Glutamatergic neuron (in vitro differentiated cells): ENCODE measurements around the gene CCDC78. TPM values are rescaled to one million over a fixed set of nuclear protein-coding genes. Genes with fewer than 3 reads are reported as not detected.
A peak's percentile ranks its signal among the peaks of the same experiment; 100 is the strongest.

ENCODE experiments used
- DNase-seq: peaks from one replicate; pipeline ENCODE4 v3.0.0; 2022
- H3K27ac Mint-ChIP-seq: one replicate; pipeline ENCODE4 v1.8.0; 2020; ENCODE audit warnings: mild to moderate bottlenecking, mixed read lengths, inconsistent platforms; ENCODE audit not compliant: unreplicated experiment
- H3K27me3 Mint-ChIP-seq: one replicate; pipeline ENCODE4 v1.8.0; 2020; ENCODE audit warnings: mild to moderate bottlenecking, moderate library complexity, mixed read lengths, inconsistent platforms; ENCODE audit not compliant: unreplicated experiment
- H3K36me3 Mint-ChIP-seq: one replicate; pipeline ENCODE4 v1.8.0; 2020; ENCODE audit warnings: mild to moderate bottlenecking, mixed read lengths, inconsistent platforms; ENCODE audit not compliant: unreplicated experiment
- H3K4me1 Mint-ChIP-seq: one replicate; pipeline ENCODE4 v1.8.0; 2020; ENCODE audit warnings: mild to moderate bottlenecking, low read depth, mixed read lengths, inconsistent platforms; ENCODE audit not compliant: unreplicated experiment
- H3K4me3 Mint-ChIP-seq: one replicate; pipeline ENCODE4 v1.8.0; 2020; ENCODE audit warnings: mild to moderate bottlenecking, mixed read lengths, inconsistent platforms; ENCODE audit not compliant: unreplicated experiment
- H3K9me3 Mint-ChIP-seq: one replicate; pipeline ENCODE4 v1.8.0; 2020; ENCODE audit warnings: mild to moderate bottlenecking, moderate library complexity, mixed read lengths, inconsistent platforms; ENCODE audit not compliant: unreplicated experiment
- CTCF ChIP-seq: fragments of 200-600 bp; sonication (generic); IDR thresholded peaks from one replicate; pipeline ENCODE4 v1.5.0; 2021; ENCODE audit not compliant: partially characterized antibody, unreplicated experiment
- total RNA-seq: library from RNA; stranded (reverse); fragmentation: NEBNext Ultra II Directional; extraction: Animal tissue kit (Norgen Biotek cat#: 25700); gene quantifications from one replicate; pipeline ENCODE4 v1.2.1, GENCODE V29; 2021; ENCODE audit not compliant: unreplicated experiment

Gene CCDC78
- total RNA-seq, 1 donor from 2014 or later: 18.9 TPM

GRCh38 chr16:682493-683395 is 43.5 kb downstream of the CCDC78 start:
- no peak for TF ChIP-seq CTCF
- Mint-ChIP-seq H3K4me1 (peaks cover 9% of the 10 kb centered on the region), H3K27me3 (peaks cover 11% of the 10 kb centered on the region), H3K27ac (no peak overlapping the region), H3K9me3 (peaks cover 8% of the 10 kb centered on the region), H3K4me3 (peak overlapping the region; percentile 71), H3K36me3 (no peaks in the 10 kb centered on the region)
- DNase-seq: no peak

GRCh38 chr16:681746-682427 is 44.4 kb downstream of the CCDC78 start:
- DNase-seq: no peak
- H3K27ac Mint-ChIP-seq: no peak overlapping the region
- TF ChIP-seq CTCF: no peak
- peaks cover 8% of the 10 kb centered on the region for H3K9me3 Mint-ChIP-seq
- peak overlapping the region; percentile 81 for H3K4me3 Mint-ChIP-seq
- H3K27me3 Mint-ChIP-seq: peaks cover 9% of the 10 kb centered on the region
- no peaks in the 10 kb centered on the region for H3K36me3 Mint-ChIP-seq
- H3K4me1 Mint-ChIP-seq: peaks cover 9% of the 10 kb centered on the region

GRCh38 chr16:680967-681745 is 45.1 kb downstream of the CCDC78 start:
- peak overlapping the region; percentile 81 for H3K4me3 Mint-ChIP-seq
- H3K27me3 Mint-ChIP-seq: peaks cover 9% of the 10 kb centered on the region
- no peak for DNase-seq
- peaks cover 7% of the 10 kb centered on the region for H3K9me3 Mint-ChIP-seq
- H3K36me3 Mint-ChIP-seq: no peaks in the 10 kb centered on the region
- H3K27ac Mint-ChIP-seq: no peak overlapping the region
- no peak for TF ChIP-seq CTCF
- peaks cover 9% of the 10 kb centered on the region for H3K4me1 Mint-ChIP-seq

GRCh38 chr16:680625-680945 is 45.7 kb downstream of the CCDC78 start:
- DNase-seq: no peak
- Mint-ChIP-seq H3K27ac (no peak overlapping the region), H3K36me3 (no peaks in the 10 kb centered on the region), H3K9me3 (peaks cover 4% of the 10 kb centered on the region), H3K4me1 (peaks cover 9% of the 10 kb centered on the region), H3K27me3 (peaks cover 9% of the 10 kb centered on the region), H3K4me3 (peak overlapping the region; percentile 81)
- TF ChIP-seq CTCF: no peak
